Caco-2 (cell line): Measurements from ENCODE around the gene VPS18. TPM values are rescaled to one million over a fixed set of nuclear protein-coding genes. Genes with fewer than 3 reads are reported as not detected.

Source experiments
- BruUV-seq: library from RNA; stranded (reverse); fragments of 400-500 nt; replicated peaks from 2 replicates; lab custom pipeline; 2021; lab: Mats Ljungman, UMichigan
- CTCF ChIA-PET: fragments of 300-600 bp; sonication (Branson Sonifier 250); formaldehyde crosslinking; loops from one replicate; lab custom pipeline; 2022; ENCODE audit warnings: antibody characterized with exemption; lab: Charles Lee
- POLR2A ChIA-PET: fragments of 300-600 bp; sonication (Branson Sonifier 250); formaldehyde crosslinking; loops from one replicate; lab custom pipeline; 2022; ENCODE audit warnings: antibody characterized with exemption; lab: Charles Lee
- DNase-seq, 2 experiments: peaks; one replicate each; pipeline versions ENCODE4 v3.0.0 to v3.0.0-alpha.2; 2020 to 2022
- H3K27me3 ChIP-seq: replicated peaks from 2 replicates; pipeline ENCODE4 v1.6.0; 2011; ENCODE audit warnings: low read length; ENCODE audit not compliant: control insufficient read depth, insufficient read depth
- H3K36me3 ChIP-seq: 2 replicates; pipeline ENCODE4 v1.5.1; 2011; ENCODE audit warnings: low read length; ENCODE audit not compliant: control insufficient read depth, insufficient read depth
- H3K4me1 ChIP-seq: fragments of 250-450 bp; sonication (Bioruptor Pico); 2 replicates; pipeline ENCODE4 v1.5.1; 2020; ENCODE audit warnings: mild to moderate bottlenecking
- H3K4me3 ChIP-seq: 2 replicates; pipeline ENCODE4 v1.5.1; 2011; ENCODE audit warnings: low read depth, mild to moderate bottlenecking, control low read depth, low read length
- H3K9me3 ChIP-seq: fragments of 250-450 bp; sonication (Bioruptor Pico); 2 replicates; pipeline ENCODE4 v1.5.1; 2020; ENCODE audit warnings: mild to moderate bottlenecking, moderate library complexity
- H3K27ac Mint-ChIP-seq: one replicate; pipeline ENCODE4 v1.8.0; 2022; ENCODE audit warnings: mixed read lengths; ENCODE audit not compliant: unreplicated experiment
- H3K27me3 Mint-ChIP-seq: one replicate; pipeline ENCODE4 v1.8.0; 2022; ENCODE audit warnings: mixed read lengths; ENCODE audit not compliant: insufficient read depth, unreplicated experiment
- H3K36me3 Mint-ChIP-seq: one replicate; pipeline ENCODE4 v1.8.0; 2022; ENCODE audit warnings: mild to moderate bottlenecking, mixed read lengths; ENCODE audit not compliant: insufficient read depth, unreplicated experiment
- H3K4me1 Mint-ChIP-seq: one replicate; pipeline ENCODE4 v1.8.0; 2022; ENCODE audit warnings: low read depth, mixed read lengths; ENCODE audit not compliant: unreplicated experiment
- H3K4me3 Mint-ChIP-seq: one replicate; pipeline ENCODE4 v1.8.0; 2022; ENCODE audit warnings: mild to moderate bottlenecking, moderate library complexity, mixed read lengths; ENCODE audit not compliant: unreplicated experiment
- H3K9me3 Mint-ChIP-seq: one replicate; pipeline ENCODE4 v1.8.0; 2022; ENCODE audit warnings: mixed read lengths; ENCODE audit not compliant: unreplicated experiment
- CTCF ChIP-seq, 2 experiments: fragments of 200-600 bp in 1 of 2; IDR thresholded peaks; 1 replicate in 1 of 2; 2 replicates in 1 of 2; pipeline versions ENCODE4 v1.5.1 to v1.8.0; 2011 to 2022; ENCODE audit warnings: antibody characterized with exemption in 1 of 2, control low read depth in 1 of 2, inconsistent platforms in 1 of 2, low read depth in 1 of 2, low read length in 1 of 2, mild to moderate bottlenecking in 1 of 2, moderate library complexity in 1 of 2; ENCODE audit not compliant: insufficient read depth in 1 of 2, severe bottlenecking in 1 of 2, unreplicated experiment in 1 of 2
- intact Hi-C: fragments of 100-400 bp; cut with micrococcal nuclease; formaldehyde crosslinking; loops from one replicate; pipeline ENCODE4 v1.10.0; 2022; ENCODE audit not compliant: unreplicated experiment
- total RNA-seq: library from RNA; stranded (reverse); gene quantifications from 2 replicates; pipeline ENCODE4 v1.2.3, GENCODE V29; 2022

The VPS18 gene
- total RNA-seq, 1 experiment from 2014 or later, result 29.3 TPM

GRCh38 chr15:40930430-40931299 is 36.4 kb downstream of the VPS18 start:
- Histone ChIP-seq H3K4me1 (peaks cover 34% of the 10 kb centered on the region), H3K27me3 (no peaks in the 10 kb centered on the region), H3K36me3 (peaks cover 2% of the 10 kb centered on the region), H3K4me3 (peak overlapping the region; percentile 65), H3K9me3 (no peaks in the 10 kb centered on the region)
- POLR2A ChIA-PET, result interaction anchor here (0.6 to 1.9 kb wide), 6 partner anchors 11 to 353 kb away, joined by 3 to 21 read pairs (median 7); partner anchors contain the start of genes CHAC1 and VPS18
- Mint-ChIP-seq H3K36me3 (peaks cover 12% of the 10 kb centered on the region), H3K27ac (peak overlapping the region; percentile 88), H3K4me3 (peak overlapping the region; percentile 84), H3K9me3 (no peaks in the 10 kb centered on the region), H3K4me1 (peaks cover 35% of the 10 kb centered on the region), H3K27me3 (no peaks in the 10 kb centered on the region)
- CTCF ChIA-PET, result interaction anchor here (0.5 to 2.2 kb wide), 33 partner anchors 9 to 519 kb away, joined by 3 to 56 read pairs (median 4); partner anchors contain the start of genes CHAC1, CHP1, EXD1 and RAD51
- intact Hi-C loops, result no loop called here
- TF ChIP-seq CTCF (IDR thresholded peaks at IDR 0.05; ENCODE audit: insufficient read depth in 1 of 2, low read depth in 1 of 2, low read length in 1 of 2, severe bottlenecking in 1 of 2, unreplicated experiment in 1 of 2), result peak; percentile 77 to 97
- DNase-seq, result peak; percentile 80 to 88
- BruUV-seq, result TSS peak; percentile 40

- no peaks in the 10 kb centered on the region for H3K27me3 Mint-ChIP-seq
- Histone ChIP-seq H3K4me1 (peaks cover 34% of the 10 kb centered on the region), H3K36me3 (peaks cover 2% of the 10 kb centered on the region), H3K4me3 (peak overlapping the region; percentile 65), H3K27me3 (no peaks in the 10 kb centered on the region), H3K9me3 (no peaks in the 10 kb centered on the region)
- no peaks in the 10 kb centered on the region for H3K9me3 Mint-ChIP-seq
- H3K27ac Mint-ChIP-seq, result no peak overlapping the region
- no TSS peak for BruUV-seq
- intact Hi-C loops, result loop anchor here (1.0 kb wide), 1 partner anchor 10 kb away; no protein-coding TSS in a partner anchor
- no peak for TF ChIP-seq CTCF (IDR thresholded peaks at IDR 0.05; ENCODE audit: insufficient read depth in 1 of 2, low read depth in 1 of 2, low read length in 1 of 2, severe bottlenecking in 1 of 2, unreplicated experiment in 1 of 2)
- CTCF ChIA-PET, result interaction anchor here (1.1 to 2.2 kb wide), 10 partner anchors 10 to 87 kb away, joined by 4 to 56 read pairs (median 13); partner anchors contain the start of gene CHAC1
- POLR2A ChIA-PET, result interaction anchor here (1.7 kb wide), 1 partner anchor 21 kb away, joined by 8 read pairs; the partner anchor contains the start of gene CHAC1
- H3K36me3 Mint-ChIP-seq, result peaks cover 12% of the 10 kb centered on the region
- peak overlapping the region; percentile 84 for H3K4me3 Mint-ChIP-seq
- no peak for DNase-seq
- peaks cover 35% of the 10 kb centered on the region for H3K4me1 Mint-ChIP-seq
Measured at GRCh38 chr15:40931300-40932142, 37.3 kb downstream of the VPS18 start.
